DMS79 (cell line): ENCODE results near the gene MYDGF.

Source experiments
- DNase-seq: peaks from one replicate; lab custom pipeline; 2025; lab: John Stamatoyannopoulos, UW

The MYDGF gene

DNA sequence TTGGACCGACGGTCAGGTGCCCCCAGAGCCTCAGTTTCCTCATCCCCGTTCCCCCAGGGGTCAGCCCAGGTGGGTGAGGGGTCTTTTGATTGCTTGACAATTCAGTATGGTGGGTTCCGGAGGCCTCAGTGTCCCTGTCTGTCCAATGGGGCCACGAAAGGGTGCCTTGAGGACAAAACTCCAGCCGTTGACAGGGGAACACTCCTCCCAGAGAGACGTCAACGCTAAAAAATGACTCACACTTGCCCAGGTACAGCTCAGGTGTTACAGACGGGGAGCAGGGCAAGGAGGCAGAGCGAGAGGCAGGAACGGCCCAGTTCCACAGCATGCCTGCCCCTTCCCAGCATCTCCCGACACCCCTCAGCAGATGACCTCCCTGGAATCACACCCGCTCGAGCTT is 29.0 kb downstream of the MYDGF start:
- DNase-seq: no peak

DNA sequence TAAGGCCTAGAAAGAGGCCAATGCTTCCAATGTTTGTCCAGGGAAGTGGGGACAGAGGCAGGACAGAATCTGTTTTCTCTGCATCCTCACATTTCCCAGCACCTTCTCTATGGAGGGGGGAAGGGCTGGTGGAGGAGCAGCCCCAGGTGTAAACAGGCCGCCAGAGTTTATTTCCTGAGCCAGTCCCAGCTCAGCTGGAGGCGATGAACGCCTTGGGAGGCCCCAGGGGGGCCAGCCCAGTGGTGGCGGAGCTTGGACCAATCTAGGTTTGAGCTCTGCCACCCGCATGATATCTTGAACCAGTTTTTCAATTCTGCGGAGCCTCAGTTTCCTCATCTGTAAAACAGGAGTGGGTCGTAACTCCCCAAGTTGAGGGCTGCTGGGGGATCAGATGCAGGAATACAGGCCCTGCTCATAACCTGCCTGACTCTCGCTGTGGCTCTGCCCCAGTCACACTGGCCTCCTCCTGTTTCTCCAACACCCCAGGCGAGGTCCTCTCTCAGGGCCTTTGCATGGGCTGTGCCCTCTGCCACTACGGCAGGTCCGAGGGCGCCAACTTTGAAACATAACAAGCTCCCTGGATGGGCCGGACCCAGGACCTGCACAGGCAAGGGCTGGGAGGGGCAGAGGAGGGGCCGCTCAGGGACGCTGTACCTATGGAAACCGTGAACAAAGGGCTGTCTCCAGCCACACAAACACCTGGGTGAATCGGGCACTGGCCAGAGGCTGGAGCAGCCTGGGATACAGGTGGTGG is 29.7 kb downstream of the MYDGF start:
- no peak for DNase-seq

DNA sequence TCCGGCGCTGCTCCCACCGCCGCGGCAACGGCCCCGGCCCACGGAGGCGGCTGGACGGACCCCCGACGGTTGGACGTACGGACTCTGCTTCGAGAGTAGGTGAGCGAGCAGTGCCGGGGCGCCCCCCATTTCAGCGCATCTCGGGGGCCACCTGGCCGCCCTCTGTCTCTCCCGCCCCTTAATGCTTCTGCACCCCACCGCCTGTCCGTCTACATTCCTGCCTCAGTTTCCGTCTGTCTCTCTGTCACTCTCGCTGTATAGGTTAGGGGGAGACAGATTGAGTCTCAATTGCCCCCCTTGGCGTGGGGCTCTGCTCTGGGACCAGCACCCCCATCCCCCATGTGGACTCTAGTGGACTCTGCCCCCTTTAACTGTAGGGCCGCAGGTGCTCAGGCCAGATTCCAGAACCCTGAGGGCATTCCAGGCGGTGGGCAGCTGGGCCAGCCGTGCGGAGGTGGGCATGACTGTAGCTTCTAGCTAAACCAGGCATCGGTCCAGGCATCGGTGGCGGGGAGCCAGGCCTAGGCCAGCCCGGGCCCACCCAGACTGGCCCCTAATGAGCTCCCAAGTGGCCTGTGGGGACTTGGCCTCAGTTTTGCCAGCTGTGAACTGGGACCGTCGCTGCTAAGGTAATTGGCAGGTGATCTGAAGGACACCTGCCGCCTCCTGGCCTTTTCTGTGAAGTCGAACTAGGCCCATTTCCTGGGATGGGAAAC is 30.5 kb downstream of the MYDGF start:
- no peak for DNase-seq

DNA sequence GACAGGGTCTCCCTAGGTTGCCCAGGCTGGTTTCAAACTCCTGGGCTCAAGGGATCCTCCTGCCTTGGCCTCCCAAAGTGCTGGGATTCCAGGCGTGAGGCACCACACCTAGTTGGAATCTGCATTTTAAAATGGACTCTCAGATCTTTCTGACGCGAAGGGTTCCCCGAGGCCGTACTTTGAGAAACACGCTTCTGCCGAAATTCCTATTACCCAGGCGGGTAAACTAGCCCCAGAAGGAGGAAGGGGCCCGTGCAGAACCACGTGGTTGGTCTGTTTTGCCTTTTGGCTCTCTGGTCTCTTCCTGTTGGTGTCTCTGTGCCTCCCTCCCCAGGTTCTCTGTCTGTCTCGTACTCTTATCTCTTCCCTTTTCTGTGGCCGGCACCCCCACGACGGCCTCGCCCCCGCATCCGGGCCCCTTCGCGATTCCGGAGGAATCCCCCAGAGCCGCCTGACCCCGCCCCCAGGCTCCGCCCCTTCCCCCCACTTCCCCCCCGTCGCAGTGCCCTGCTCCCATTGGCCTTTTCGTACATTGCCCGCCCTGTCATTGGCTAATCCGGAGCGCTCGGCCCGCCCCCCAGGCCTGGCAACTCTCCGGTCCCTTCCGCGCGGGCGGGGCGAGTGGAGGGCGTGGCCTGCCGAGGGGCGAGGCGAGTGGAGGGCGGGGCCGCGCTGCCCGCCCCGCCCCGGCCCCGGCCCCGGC is 31.2 kb downstream of the MYDGF start, which contains the start of gene TNFAIP8L1:
Gene TNFAIP8L1 (plus strand): TSS at position 689 of the 703 bp plus-strand sequence. CDS start 12,354 bp downstream, outside the sequence.
- peak; percentile 88 for DNase-seq

DNA sequence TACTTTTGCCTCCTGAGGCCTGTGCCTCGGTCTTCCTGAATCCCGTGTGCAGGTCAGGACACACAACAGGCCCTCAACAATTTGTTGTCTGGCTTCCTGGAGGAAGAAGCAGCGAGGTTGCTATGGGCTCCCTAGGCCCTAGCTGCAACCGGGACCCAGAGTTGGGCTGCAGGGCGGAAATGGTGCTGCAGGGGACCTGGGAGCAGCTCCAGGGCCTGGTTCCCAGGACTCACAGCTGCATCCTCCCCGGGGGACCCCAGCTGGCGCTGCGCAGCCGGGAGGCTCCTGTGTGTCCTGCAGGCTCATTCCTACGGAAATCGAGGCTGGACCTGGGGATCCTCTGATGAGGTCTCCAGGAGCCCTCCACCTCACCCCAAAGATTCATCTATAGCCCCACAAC is 31.8 kb downstream of the MYDGF start:
- no peak for DNase-seq

DNA sequence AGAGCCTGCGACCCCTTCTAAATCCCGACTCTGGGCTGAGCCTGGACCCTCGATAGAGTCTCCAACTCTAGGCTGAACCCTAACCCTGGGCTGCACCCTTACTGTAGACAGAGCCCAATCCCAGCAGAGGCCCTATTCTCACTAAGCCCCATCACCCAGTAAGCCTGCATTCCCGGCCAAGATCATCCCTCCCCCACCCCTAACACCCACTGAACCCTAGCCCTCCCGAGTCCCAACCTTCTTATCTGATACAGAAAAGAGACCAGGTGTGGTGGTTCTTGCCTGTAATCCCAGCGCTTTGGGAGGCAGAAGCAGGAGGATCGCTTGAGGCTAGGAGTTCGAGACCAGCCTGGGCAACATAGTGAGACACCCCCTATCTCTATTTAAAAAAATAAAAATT is 33.4 kb downstream of the MYDGF start:
- DNase-seq: no peak

DNA sequence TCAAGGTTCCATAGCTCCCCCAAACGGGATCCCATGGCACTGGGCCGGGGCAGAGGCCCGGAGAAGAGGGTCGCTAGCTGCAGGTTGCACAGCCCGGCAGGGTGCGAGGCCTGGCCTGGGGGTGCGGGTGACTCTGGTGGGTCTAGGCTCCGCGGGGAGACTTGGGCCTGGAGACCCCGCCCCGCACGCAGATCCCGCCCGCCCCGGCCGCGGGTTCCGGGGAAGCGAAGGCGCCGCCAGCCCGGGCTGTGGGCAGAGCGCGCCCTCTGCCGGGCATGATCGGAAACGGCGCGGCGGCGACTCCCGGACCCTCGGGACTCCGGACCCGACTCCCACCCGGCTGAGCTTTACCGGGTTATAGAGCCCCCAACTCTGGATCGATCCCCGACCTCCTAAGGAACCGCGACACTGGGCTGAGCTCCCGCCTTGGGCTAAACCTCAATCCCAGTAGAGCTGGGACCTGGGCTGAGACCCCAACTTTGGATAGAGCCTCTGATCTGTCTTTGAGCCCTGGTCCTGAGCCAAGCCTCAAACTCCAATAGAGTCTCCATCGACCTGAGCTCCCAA is 33.9 kb downstream of the MYDGF start:
- peak; percentile 27 for DNase-seq

DNA sequence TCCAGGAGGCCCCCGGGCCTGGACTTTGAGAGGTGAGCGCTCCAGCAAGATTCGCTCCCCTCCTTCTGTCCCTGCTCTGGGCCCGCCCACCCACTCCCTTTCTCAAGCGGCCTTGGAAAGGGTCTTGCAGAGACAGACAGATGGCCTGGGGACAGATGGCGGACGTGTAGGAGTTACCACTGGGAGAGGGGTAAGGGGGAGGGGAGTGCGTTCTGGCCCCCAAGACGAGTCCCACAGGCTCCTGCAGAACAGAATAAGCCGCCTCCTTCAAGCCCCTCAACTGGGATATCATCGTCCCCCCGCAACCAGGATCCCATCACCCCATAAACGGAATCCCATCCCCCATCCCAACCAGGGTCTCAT is 34.4 kb downstream of the MYDGF start:
- DNase-seq: no peak

DNA sequence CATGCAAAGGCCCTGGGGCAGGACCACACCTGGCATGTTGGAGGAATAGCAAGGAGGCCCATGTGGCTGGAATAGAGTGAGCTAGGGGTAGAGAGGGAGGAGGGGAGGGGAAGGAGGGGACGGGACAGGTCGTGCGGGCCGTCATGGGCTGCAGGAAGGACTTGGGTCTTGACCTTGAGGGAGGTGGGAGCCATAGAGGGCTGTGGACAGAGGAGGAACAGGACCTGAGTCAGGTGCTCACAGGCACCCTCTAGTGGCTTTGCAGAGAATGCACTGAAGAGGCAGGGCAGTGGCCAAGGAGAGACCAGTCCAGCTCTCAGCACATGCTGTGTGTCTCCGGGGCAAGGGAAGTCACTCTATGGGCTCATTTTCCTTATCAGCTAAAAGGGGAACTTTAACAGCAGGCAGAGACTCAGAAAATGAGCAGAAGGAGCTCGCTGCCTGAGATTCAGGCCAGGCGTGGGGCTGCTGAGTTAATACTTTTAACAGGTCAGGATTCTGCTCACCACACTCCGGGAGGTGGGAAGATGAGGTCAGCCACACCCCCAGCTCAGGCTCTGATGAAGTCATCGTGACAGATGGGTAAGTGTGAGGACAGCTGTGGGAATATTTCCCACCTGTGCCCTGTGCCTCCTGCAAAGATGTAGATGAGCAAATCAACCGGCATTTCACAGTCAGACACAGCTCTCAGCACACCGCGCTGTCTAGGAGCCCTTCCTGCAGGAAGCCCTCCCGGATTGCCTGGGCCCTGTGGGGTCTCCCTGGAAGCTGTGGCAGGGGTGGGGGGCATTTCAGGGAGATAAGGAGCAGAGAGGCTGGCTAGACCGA is 36.8 kb downstream of the MYDGF start:
- no peak for DNase-seq

DNA sequence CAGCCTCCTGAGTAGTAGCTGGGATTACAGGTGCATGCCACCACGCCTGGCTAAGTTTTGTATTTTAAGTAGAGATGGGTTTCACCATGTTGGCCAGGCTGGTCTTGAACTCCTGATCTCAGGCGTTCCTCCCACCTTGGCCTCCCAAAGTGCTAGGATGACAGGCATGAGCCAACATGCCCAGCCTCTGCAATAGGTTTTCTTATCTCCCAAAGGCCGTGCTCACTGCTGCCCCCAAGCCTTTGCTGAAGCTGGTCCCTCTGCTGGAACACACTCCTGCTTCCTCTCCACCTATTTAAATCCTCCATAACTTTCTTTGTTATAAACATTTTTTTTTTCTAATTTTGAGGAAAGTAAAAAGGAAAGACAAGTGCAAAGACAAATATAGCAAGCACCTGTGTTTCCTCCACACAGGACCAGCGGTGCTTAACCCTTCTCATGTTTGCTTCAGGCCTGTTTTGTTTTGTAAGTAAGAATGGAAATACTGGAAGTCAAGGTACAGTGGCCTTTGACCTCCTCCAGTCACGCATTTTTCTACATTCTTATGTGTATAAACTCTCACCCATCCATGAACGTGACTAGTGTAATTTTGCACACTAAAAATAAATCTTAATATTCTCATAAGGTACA is 45.3 kb downstream of the MYDGF start:
- peak; percentile 56 for DNase-seq

DNA sequence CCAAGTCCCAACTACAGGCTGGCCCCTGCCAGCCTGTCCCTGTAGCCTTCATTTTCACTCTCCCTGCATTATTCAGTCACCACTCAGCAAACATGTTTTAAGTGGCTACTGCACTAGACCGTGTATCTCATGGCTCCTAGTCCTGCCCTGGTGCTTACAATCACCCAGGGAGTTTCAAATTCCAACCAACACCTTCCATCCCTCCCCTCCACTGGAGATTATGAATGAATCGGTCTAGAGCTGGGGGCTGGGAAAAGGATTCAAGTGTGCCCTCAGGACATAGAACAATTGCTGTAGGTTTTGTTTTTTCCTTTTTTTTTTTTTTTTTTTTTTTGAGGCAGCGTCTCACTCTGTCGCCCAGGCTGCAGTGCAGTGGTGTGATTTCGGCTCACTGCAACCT is 45.8 kb downstream of the MYDGF start:
- peak; percentile 94 for DNase-seq

DNA sequence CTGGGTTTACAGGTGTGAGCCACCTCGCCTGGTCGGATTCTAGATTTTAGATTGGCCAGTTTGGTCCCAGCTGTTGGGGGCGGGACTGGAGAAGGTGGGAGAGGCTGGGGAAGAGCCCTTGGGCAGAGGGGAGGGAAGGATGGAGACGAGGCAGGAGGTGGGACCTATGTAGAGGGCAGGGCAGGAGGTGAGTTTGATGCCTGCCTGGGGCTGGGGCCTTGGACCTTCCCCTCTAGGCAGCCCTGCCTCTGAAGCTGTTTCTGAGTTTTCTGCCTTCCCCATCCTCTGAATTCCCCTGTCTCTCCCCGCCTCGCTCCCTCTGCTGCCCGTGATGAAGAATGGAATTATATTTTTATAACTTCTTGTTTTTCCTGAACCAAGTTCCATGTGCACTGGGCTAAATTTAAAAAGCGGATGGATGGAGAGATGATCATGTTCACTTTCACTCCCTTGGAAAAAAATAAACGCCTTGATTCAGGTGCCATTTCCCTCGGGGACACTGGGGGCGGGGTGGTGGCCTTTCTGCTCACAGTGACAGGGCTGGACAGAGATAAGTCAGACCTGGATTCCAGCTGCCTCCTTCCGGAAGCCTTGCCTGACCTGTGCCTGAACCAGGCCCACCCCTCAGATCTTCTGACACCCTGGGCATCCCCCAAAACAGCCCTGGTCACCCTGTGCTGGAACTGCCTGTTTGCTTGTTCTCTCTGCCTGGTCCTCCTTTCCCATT is 47.3 kb downstream of the MYDGF start:
- DNase-seq: no peak

DNA sequence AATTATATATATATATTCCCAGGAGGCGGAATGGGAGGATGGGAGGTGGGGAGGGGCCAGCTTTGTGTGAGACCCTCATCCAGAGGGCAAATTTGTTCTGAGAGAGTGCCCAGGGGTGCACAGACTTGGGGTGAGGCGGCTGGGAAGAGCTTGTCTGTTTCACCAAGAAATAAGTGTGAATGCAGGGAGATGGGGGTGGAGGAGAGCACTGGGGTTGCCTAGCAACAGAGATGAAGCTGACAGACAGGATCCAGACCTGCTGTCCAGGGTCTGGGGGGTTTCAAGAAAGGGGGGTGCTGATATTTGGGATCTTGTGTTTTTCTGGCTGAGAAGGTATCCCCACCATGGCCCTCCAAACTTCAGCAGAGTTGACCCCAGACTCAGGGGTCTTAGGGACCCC is 49.5 kb downstream of the MYDGF start:
- no peak for DNase-seq

DNA sequence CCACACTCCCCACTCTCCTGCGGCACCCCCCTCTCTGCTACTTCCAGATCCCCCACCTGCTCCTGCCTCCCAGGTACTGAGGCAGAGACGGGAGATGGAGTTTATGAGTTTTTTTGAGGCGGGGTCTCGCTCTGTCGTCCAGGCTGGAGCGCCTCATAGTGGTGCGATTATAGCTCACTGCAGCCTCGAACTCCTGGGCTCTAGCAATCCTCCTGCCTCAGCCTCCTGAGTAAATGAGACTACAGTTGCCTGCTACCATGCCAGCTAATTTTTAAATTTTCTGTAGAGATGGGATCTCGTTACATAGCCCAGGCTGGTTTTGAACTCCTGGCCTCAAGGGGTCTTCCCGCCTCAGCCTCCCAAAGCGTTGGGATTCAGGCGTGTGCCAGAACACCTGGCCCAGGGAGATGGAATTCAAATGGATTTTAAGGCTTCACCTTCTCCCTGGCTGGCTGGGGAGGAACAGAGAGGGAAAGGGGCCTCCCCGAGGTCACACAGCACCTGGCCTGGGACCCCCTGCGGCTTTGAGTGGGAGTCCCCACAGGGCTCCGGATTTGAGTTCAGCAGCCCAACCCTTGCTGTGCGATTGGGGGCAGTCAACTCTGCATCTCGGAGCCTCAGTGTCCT is 50.4 kb downstream of the MYDGF start:
- DNase-seq: no peak

DNA sequence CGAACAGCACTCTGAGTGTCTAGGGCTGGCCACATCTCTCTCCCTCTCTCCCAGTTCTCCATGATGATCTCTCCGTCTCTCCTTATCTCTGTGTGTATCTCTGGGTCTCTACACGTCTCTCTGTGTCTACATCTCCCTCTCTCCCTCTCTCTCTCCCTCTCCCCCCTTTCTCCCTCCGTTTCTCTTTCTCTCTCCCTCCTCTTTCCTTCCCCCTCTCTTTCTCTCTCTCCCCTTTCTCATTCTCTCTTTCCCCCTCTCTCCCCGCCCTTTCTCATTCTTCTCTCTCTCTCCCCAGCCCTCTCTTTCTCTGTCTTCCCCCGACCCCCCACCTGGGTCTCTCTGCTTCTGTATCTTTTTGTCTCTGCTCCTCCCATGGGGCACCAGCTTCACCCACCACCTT is 52.1 kb downstream of the MYDGF start:
- no peak for DNase-seq

DNA sequence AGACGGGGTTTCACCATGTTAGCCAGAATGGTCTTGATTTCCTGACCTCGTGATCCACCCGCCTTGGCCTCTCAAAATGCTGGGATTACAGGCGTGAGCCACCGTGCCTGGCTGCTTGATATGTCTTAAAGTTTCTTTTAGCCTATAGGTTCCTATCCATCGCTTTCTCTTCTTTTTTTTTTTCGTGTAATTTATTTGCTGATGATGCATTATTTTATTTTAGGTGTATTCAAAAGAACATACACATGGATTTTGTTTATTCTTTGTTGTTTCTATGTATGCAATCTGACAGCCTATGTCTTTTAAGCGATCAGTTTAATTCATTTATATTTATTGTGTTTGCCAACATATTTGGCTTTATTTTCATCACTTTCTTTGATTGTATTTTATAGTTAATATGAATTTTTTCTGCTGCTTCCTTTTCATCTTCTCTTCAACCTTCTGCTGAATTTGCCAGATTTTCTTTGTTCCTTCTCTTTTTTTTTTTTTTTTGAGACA is 56.8 kb downstream of the MYDGF start:
- no peak for DNase-seq

DNA sequence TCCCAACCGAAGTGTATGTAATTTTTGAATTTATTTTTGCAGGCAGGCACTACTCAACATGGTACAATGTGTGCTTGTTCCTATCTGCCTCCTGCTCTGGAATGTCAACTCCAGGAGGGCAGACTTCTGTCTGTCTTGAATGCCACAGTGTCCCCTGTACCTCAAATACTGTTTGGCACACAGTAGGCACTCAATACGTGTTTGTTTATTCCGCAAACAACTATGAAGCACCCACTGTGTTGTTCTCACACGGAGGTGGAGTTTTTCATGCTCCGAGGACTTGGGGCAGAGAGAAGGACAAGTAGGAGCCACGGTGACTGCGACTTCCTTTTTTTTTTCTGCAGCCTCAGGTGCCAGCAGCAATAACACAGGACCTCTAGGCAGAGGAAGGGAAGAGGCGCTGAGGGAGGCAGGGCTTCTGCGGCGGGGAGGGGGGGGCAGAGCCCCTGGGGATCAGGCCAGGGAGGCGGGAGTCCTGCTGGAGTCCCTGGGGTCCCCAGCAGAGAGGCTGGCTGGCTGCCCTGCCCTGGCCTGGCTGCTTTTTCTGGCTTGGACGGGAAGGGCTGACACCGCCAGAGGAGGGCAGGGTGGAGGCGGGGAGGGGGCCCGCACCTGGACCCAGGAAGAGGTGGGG is 60.1 kb downstream of the MYDGF start:
- DNase-seq: no peak
